Cerebellar nuclear complex (tissue), 1 donor: ENCODE data around the gene BRINP3.

Experiments
- DNase-seq, 2 experiments: peaks; one replicate each; lab custom pipeline; 2025; lab: John Stamatoyannopoulos, UW

BRINP3 gene

GRCh38 chr1:190104961-190105360 lies 372.7 kb downstream of the BRINP3 start:
- no peak for DNase-seq

GRCh38 chr1:190102757-190103326 lies 374.8 kb downstream of the BRINP3 start:
- DNase-seq = no peak

DNA sequence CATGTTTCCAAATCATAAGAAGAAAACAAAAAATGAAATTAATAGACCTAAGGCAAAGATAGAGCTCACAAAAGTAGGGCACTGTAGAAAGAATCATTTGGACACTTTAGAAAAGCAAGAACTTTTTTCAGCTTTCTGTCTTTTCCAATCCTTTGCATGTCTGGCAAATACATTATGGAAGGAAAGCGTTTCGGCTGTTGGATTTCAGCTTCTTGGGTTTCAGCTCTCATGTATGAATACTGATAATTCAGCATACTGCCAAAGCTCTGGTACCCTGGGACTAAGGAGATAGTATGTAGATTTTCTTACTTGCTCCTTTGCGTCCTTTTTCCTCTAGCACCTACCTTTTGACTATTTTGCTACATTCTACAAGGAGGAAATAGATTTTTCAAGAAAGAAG lies 375.9 kb downstream of the BRINP3 start:
- no peak for DNase-seq

DNA sequence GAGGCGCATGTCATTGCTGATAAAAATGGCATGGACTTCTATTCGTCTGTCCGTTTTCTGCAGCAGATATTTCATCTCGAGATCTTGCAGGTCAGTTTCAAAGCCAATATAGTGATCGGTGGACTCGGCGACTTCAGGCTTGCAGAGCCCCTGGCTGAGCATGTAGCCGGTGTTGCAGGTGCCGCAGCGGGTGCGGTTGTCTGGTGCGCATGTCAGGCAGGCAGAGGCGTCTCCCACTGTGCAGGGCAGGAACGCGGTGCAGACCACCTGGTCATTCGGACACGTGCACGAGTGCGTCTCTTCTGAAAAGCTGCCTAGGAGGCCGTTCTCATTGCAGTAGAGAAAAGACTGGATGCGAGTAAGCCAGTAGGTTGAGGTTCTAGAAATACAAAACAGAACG lies 378.9 kb downstream of the BRINP3 start:
- no peak for DNase-seq

GRCh38 chr1:190098107-190098506 lies 379.6 kb downstream of the BRINP3 start:
- no peak for DNase-seq

GRCh38 chr1:190095596-190095995 lies 382.1 kb downstream of the BRINP3 start:
- DNase-seq = no peak

- DNase-seq = no peak
Observed at GRCh38 chr1:190084552-190084951, 393.1 kb downstream of the BRINP3 start.

DNA sequence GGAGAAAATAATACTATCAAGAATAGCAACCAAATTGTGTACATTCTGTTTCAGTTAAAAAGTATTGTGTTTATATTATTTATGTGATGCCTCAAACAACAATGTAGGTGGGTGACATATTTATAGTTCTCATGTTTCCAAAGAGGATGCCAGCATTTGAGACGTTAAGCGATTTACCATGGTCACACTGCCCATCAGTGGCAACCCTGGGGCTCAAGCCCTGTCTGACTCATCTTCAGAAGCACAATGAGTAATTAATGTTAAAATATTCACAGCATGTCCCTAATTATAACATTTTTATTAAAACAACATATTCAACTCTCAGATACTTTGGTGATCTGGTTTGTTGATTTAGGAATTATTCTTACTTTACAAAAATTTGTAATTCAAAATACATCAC lies 409.4 kb downstream of the BRINP3 start:
- no peak for DNase-seq

DNA sequence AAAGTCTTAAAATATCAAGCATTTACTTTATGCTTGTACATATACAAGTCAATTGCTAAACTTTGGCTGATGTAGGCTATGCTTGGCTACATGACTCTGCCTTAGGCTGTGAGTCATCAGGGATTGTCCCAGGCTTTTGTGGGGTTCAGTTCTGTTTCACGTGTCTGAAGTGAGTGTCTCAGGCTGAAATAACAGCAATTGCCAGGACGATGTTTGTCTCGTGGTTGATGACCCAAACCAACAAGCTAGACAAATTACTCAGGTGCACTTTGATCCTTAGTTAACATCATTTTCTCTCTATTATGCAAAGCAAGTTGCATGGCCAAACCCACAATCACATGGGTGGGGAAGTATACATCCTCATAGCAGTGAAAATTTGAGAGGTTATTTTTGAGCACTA lies 410.1 kb downstream of the BRINP3 start:
- no peak for DNase-seq

GRCh38 chr1:190066011-190066410 lies 411.7 kb downstream of the BRINP3 start:
- DNase-seq = no peak

DNA sequence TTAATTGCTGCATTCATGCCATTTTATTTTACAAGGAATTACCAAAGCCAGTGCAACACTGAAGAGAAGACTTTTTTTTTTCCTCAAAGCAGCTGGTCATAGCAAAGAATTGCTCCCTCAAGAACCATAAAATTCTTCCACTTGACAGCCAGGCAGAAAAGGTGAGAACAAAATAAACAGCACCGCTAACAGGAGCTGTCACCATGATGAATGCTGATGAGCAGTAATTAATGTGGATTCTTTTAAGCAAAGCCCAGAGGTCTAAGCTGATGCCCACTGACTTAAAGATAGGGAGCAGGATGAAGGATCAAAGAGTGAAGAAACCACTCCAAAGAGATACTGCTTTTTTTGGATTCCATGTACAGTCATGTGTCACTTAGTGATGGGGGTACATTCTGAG lies 428.4 kb downstream of the BRINP3 start:
- DNase-seq = no peak
